HTERT RPE-1 (cell line): ENCODE measurements around the gene NFIA.

ENCODE experiments used
- in situ Hi-C: fragments of 300-500 bp; cut with MboI; formaldehyde crosslinking; loops from 4 replicates; pipeline ENCODE4 v1.14.3; 2020; ENCODE audit warnings: low sequenced_read_pairs

The NFIA gene

GRCh38 chr1:61386323-61386722, 304.0 kb downstream of the NFIA start:
- in situ Hi-C loops: no loop called here

GRCh38 chr1:61386770-61387169, 304.4 kb downstream of the NFIA start:
- in situ Hi-C loops: no loop called here

- in situ Hi-C loops: no loop called here
These were observed 305.5 kb downstream of the NFIA start for GRCh38 chr1:61387829-61388228.

- in situ Hi-C loops: no loop called here
These were observed 306.2 kb downstream of the NFIA start for GRCh38 chr1:61388566-61388965.

GRCh38 chr1:61389194-61389925, 307.0 kb downstream of the NFIA start:
- in situ Hi-C loops: no loop called here

- in situ Hi-C loops: no loop called here
These were observed 307.8 kb downstream of the NFIA start for GRCh38 chr1:61389926-61390845.

GRCh38 chr1:61391730-61392129, 309.4 kb downstream of the NFIA start:
- in situ Hi-C loops: no loop called here

GRCh38 chr1:61392409-61393242, 310.3 kb downstream of the NFIA start:
- in situ Hi-C loops: no loop called here

- in situ Hi-C loops: no loop called here
These were observed 311.2 kb downstream of the NFIA start for GRCh38 chr1:61393575-61393974.

- in situ Hi-C loops: no loop called here
These were observed 312.9 kb downstream of the NFIA start for GRCh38 chr1:61395146-61395800.

GRCh38 chr1:61397495-61397894, 315.1 kb downstream of the NFIA start:
- in situ Hi-C loops: no loop called here

- in situ Hi-C loops: no loop called here
These were observed 315.6 kb downstream of the NFIA start for GRCh38 chr1:61397935-61398334.

GRCh38 chr1:61399199-61399598, 316.8 kb downstream of the NFIA start:
- in situ Hi-C loops: no loop called here

- in situ Hi-C loops: no loop called here
These were observed 317.9 kb downstream of the NFIA start for GRCh38 chr1:61400131-61400770.

- in situ Hi-C loops: no loop called here
These were observed 318.6 kb downstream of the NFIA start for GRCh38 chr1:61400997-61401396.

GRCh38 chr1:61403679-61404596, 321.6 kb downstream of the NFIA start:
- in situ Hi-C loops: no loop called here

- in situ Hi-C loops: no loop called here
These were observed 322.4 kb downstream of the NFIA start for GRCh38 chr1:61404597-61405376.

- in situ Hi-C loops: no loop called here
These were observed 324.1 kb downstream of the NFIA start for GRCh38 chr1:61406467-61406866.
